Sciatic nerve (tissue), 2 donors: ENCODE data around the gene CAMKK2. TPM values are rescaled to one million over a fixed set of nuclear protein-coding genes. Genes with fewer than 3 reads are reported as not detected.
"Not testable (repeated sequence)": the region's sequence is repeated elsewhere in the genome, so short reads cannot be mapped to it uniquely, and the experiment has no call there.

Experiments used
- ATAC-seq: fragments of 200-7000 bp; cut with Tn5 transposase; one replicate; pipeline ENCODE4 v1.9.1; 2020; ENCODE audit warnings: mild to moderate bottlenecking, moderate library complexity
- DNase-seq: peaks from one replicate; pipeline ENCODE4 v3.0.0-alpha.2; 2020; ENCODE audit warnings: low spot score
- intact Hi-C: fragments of 100-400 bp; cut with DNase I; formaldehyde crosslinking; loops from one replicate; pipeline ENCODE4 v1.14.2; 2022
- total RNA-seq: library from RNA; stranded (reverse); fragmentation: NEBNext Ultra II Directional; extraction: Animal tissue kit (Norgen Biotek cat#: 25700); gene quantifications from one replicate; pipeline ENCODE4 v1.2.1, GENCODE V29; 2021
- donor health status: DM: no; HTN: no; CAD: no.
- donor health status: DM: no; HTN: no; CAD: no.

CAMKK2 gene
- total RNA-seq, 1 donor from 2014 or later = 32.5 TPM

- intact Hi-C loops = no loop called here
- DNase-seq (no peak), ATAC-seq (no peak)
These were observed 63.4 kb downstream of the CAMKK2 start for GRCh38 chr12:121232977-121233627.

DNA sequence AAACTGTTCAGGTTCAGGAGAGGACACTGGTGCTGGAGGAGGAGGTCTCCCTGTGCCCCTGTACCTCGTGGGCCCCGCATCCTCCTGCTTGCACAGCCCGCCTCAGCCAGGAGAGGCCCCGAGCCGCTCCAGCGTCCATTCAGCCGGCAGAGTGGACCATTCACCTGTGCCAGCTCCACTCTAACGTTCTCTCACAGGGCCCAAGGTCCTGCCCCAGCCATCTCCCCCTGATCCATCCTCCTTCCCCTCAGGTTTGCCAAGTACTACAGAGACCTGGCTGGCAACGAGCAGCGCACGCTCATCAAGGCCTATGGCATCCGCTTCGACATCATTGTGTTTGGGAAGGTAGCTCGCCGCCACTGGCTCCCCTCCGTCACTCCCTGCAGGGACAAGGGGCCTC is 64.3 kb downstream of the CAMKK2 start:
- ATAC-seq (no peak), DNase-seq (no peak)
- intact Hi-C loops = no loop called here

DNA sequence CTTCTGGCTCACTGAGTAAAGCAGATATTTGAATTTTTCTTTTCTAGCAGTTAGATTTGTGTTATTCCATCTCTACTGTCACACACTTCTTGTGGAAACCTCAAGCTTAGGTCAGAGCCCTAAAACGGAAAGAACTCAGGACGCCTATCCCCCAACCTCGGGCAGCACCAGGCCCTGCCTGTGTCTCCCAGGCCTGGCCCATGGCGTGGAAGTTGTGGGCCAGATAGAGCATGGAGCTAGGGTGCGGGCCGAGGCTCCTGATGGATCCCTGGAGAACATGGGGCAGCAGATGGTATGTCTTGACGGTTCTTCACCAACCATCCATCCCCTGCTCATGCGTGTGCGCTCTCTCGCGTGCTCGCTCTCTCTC is 66.0 kb downstream of the CAMKK2 start:
- no peak for ATAC-seq
- no peak for DNase-seq
- intact Hi-C loops = no loop called here

GRCh38 chr12:121229826-121230537 is 66.5 kb downstream of the CAMKK2 start:
- DNase-seq (peak; percentile 84), ATAC-seq (peak; percentile 86)
- intact Hi-C loops = not testable (repeated sequence)

DNA sequence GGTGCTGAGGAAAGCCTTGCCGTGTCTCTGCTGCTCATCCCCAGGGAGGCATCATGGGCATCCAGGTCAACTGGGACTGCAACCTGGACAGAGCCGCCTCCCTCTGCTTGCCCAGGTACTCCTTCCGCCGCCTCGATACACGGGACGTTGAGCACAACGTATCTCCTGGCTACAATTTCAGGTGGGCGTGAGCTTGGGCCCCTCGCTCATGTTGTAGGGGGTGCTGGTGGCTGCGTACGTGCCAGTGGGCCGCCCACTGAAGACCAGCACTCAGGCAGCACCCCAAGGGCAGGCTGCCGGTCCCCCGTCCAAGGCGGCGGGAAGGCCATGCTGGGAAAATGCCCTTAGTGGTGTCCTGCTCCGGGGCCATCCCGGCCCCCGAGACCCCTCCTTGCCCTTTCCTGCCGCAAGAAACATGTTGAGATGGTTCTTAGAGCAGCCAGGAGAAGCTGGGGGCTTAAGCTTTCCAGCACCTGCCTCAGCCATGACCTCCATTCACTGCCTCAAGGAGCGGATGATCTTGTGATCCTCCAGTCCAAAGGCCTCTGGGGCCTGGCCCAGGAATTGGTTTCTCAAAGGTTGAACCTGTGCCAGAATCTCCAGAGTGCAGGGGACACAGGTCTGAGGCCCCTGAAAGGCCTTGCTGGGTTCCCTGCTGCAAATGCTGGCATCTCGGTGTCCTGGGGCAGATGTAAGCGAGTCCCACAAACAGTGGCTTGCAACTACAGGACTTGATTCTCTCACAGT is 67.4 kb downstream of the CAMKK2 start:
- no peak for DNase-seq
- intact Hi-C loops = no loop called here
- no peak for ATAC-seq

- no peak for ATAC-seq
- intact Hi-C loops = no loop called here
- no peak for DNase-seq
These were observed 69.2 kb downstream of the CAMKK2 start for GRCh38 chr12:121227294-121227693.

DNA sequence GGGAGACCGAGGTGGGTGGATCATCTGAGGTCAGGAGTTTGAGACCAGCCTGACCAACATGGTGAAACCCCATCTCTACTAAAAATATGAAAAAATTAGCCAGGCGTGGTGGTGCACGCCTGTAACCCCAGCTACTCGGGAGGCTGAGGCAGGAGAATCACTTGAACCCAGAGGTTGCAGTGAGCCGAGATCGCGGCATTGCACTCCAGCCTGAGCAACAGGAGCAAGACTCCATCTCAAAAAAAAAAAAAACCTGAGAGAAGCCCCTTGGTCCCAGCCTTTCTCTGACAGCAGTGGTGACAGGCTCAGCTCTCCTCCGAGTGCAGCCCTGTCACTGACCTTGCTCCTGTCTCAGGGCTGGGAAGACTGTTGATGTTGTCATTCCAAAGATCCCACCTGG is 69.6 kb downstream of the CAMKK2 start:
- ATAC-seq, intact Hi-C loops, DNase-seq: not testable (repeated sequence)

DNA sequence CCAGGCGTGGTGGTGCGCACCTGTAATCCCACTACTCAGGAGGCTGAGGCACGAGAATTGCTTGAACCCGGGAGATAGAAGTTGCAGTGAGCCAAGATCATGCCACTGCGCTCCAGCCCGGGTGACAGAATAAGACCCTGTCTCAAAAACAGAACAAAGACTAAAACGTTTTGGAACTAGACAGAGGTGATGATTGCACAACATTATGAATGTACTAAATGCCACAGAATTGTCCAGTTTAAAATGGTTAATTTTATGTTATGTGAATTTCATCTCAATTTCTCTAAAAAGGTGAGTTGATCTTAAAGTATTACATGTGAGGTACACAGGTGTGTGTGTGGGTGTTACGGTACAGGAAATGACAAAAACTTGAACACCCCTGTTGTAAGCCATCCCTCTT is 70.1 kb downstream of the CAMKK2 start:
- DNase-seq (no peak), ATAC-seq (no peak)
- intact Hi-C loops = no loop called here

DNA sequence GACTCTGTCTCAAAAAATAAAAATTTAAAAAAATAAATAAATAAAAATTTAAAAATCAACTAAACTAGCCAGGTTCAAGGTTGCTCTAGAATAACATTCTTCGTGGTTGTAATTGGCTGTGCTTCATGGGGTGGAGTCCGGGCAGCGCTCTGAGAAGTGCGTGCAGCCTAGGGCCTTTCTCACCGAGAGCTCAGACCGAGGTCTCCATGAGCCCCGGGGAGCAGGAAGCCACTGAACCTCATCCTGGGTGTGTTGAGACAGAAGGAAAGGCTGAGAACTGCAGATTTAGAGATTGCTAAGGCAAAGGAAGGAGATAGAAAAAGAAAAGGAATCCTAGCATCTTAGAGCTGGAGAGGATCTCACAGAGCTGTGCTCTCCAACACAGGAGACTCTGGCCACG is 71.9 kb downstream of the CAMKK2 start:
- intact Hi-C loops = no loop called here
- DNase-seq = no peak
- peak; percentile 35 for ATAC-seq

GRCh38 chr12:121223292-121224285 is 72.9 kb downstream of the CAMKK2 start:
- intact Hi-C loops = no loop called here
- DNase-seq (no peak), ATAC-seq (no peak)

DNA sequence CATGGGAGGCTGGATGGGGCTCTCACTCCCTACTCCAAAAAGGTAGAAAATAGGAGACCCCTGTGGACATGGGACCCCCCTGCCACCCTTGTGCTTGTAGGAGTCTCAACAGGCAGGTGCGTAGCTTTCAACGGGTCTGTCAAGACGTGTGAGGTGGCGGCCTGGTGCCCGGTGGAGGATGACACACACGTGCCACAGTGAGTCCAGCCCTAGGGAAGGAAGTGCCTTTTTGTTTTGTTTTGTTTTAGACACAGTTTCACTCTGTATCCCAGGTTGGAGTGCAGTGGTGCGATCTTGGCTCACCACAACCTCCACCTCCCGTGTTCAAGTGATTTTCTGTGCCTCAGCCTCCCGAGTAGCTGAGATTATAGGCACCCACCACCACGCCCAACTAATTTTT is 73.7 kb downstream of the CAMKK2 start:
- intact Hi-C loops = no loop called here

DNA sequence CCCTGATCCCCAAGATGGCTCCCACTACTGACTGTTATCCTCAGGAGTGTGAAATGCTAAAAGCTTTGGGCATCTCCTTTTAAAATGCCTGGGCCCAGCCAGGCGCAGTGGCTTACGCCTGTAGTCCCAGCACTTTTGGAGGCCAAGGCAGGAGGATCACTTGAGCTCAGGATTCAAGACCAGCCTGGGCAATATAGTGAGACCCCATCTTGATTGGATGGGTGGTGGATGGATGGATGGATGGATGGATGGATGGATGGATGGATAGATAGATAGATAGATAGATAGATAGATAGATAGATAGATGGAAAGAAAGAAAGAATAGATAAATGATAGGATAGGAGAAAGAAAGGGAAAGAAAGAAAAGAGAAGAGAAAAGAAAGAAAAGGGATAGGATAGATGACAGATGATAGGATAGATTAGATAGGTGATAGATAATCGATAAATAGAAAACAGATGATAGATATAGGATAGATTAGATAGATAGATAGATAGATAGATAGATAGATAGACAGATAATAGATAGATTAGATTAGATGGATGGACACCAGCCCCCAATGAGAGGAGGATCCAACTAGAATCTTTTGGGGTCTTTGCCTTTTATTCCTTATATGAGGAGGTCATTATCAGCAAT is 77.0 kb downstream of the CAMKK2 start:
- DNase-seq (no peak), ATAC-seq (no peak)
- intact Hi-C loops = no loop called here

More for the DNA sequence above, 73.7 kb downstream of the CAMKK2 start:
- ATAC-seq (no peak), DNase-seq (no peak)

GRCh38 chr12:121218588-121219352 is 77.7 kb downstream of the CAMKK2 start:
- no peak for DNase-seq
- intact Hi-C loops = no loop called here
- ATAC-seq = no peak

- ATAC-seq = no peak
- intact Hi-C loops = no loop called here
- DNase-seq = no peak
These were observed 78.7 kb downstream of the CAMKK2 start for GRCh38 chr12:121217761-121218160.

DNA sequence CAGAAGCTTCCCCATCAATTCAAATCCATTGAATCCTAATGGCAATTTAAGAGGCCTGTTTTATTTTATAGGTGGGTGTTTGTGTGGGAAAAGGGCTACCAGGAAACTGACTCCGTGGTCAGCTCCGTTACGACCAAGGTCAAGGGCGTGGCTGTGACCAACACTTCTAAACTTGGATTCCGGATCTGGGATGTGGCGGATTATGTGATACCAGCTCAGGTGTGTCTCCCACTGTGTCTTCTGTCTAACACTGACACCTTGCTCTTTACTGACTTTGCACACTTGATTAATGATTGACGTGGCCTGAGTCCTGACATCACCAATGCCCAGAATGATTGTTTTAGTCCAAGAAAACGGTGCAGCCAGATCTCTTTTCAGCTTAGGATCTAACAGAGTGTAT is 79.4 kb downstream of the CAMKK2 start:
- intact Hi-C loops = no loop called here
- no peak for DNase-seq
- no peak for ATAC-seq

- ATAC-seq = no peak
- no peak for DNase-seq
- intact Hi-C loops = no loop called here
These were observed 80.4 kb downstream of the CAMKK2 start for GRCh38 chr12:121216102-121216501.

DNA sequence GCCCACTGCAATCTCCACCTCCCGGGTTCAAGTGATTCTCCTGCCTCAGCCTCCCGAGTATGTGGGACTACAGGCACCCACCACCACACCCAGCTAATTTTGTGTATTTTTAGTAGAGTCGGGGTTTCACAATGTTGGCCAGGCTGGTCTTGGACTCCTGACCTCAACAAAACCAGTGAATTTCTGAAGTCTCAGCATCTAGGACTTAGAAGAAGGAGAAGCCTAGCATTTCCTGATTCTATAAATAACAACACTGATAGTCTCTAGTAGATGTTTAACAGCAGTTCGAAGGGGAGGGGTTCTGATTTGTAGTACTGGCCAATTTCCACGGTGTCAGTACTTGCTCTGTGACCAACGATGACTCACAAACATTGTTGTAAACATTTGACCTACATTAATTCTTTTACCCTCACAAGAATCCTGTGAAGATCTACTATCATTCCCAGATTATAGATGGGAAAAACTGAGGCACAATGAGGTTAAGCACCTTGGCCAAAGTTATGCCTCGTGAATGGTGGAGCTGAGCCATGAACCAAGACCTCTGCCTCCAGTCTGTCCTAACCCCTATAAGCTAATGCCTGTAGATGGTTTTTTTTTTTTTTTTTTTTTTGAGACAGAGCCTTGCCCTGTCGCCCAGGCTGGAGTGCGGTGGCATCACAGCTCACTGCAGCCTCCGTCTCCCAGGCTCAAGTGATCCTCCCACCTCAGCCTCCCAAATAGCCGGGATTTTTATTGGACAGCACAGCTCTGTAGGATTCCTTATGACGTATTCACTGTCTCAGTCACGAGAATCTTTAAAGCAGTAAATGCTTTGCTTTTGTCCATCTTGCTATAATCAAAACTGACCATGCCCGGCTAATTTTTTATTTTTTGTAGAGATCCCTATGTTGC is 81.4 kb downstream of the CAMKK2 start:
- intact Hi-C loops = no loop called here
- ATAC-seq = peak; percentile 26
- no peak for DNase-seq
